GM21737 (cell line): Measurements from ENCODE around the gene DPP7.
"Not testable (repeated sequence)": the region's sequence is repeated elsewhere in the genome, so short reads cannot be mapped to it uniquely, and the experiment has no call there.

ENCODE experiments used
- ATAC-seq: cut with Tn5 transposase; IDR thresholded peaks from one replicate; pipeline ENCODE4 v1.9.1; 2021; ENCODE audit warnings: mild to moderate bottlenecking, moderate library complexity; ENCODE audit not compliant: unreplicated experiment

Gene DPP7

GRCh38 chr9:137130176-137130755 is 15.7 kb upstream of the DPP7 start:
- ATAC-seq, result no peak

GRCh38 chr9:137129456-137130175 is 15.1 kb upstream of the DPP7 start:
- ATAC-seq, result peak; percentile 86

GRCh38 chr9:137128862-137129455 is 14.4 kb upstream of the DPP7 start:
- ATAC-seq, result no peak

GRCh38 chr9:137128158-137128861 is 13.8 kb upstream of the DPP7 start:
- ATAC-seq, result no peak

DNA sequence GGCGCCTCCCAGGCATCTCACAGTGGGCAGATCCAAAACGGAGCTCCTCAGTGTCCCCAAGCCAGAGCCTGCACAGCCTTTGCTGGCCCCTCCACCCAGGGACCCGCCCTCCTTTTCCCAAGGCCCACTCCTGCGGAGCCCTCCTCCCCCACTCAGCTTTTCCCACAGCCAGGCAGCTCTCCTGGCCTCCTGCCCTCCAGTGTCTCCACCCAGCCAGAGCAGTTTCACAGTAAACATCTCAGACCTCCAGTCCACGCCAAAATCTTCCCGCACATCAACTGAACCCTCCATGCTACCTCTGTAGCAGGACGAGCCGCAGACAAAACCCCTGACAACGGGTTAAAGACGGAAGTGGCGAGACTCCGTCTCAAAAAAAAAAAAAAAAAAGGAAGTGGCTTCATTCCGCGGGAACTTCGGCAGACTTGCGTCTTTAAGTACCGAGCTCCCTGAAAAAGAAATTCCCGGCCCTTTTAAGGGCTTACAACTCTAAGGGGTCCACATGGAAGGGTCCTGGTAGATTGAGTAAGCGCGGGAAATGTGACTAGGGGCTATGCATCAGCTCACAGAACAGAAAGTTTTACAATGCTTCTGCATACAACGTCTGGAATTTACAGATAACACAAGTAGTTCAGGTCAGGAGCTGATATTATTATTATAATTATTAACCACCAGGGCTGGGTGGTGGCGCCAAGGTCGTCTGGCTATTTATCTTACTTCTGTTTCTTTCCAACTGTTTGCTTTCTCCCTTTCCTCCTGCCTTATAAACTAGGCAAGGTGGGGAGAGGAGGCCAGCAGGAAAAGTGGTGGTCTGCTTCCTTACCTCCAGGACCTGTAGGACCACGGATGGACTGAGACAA is 13.0 kb upstream of the DPP7 start:
- ATAC-seq, result no peak

DNA sequence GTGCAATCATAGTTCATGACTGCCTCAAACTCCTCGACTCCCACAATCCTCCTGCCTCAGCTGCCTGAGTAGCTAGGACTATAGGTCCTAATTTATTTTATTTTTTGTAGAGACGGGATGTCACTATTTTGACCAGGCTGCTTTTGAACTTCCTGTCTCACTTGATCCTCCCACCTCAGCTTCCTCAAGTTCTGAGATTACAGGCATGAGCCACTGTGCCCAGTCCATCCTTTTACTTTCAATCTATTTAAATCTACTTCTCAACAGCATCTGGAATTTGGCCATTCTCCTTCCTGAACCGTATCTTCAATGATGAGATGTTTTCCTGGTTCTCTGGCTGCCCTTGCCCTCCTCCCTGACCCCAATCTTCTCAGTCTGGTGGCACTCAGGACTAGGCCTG is 12.3 kb upstream of the DPP7 start:
- no peak for ATAC-seq

DNA sequence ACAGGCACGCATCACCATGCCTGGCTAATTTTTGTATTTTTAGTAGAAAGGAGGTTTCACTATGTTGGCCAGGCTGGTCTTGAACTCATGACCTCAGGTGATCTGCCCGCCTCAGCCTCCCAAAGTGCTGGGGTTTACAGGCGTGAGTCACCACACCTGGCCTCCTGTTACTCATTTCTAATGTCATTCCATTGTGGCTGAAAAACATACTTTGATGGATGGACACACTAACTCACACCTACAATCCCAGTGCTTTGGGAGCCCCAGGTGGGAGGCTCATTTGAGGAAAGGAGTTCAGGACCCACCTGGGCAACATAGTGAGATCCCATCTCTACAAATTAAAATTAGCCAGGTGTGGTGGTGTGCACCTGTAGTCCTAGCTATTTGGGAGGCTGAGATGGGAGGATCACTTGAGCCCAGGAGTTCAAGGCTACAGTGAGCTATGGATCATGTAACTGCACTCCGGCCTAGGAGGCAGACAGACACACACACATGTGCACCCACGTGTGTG is 9.5 kb upstream of the DPP7 start:
- not testable (repeated sequence) for ATAC-seq

DNA sequence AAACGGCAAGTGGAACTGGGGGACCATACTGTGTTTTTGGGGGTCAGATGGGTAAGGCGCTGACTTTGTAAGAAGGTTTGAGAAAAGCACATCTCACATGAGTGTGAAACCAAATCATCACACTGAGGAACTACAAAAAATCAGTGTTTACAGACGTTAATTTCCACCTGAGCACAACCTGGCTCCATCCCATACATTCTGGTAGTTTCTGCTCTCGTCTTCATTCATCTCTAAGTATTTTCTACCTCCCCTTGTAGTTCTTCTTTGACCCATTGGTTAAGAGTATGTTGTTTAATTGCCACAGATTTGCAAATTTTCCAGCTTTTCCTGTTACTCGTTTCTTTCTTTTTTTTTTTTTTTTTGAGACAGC is 8.9 kb upstream of the DPP7 start:
- no peak for ATAC-seq

DNA sequence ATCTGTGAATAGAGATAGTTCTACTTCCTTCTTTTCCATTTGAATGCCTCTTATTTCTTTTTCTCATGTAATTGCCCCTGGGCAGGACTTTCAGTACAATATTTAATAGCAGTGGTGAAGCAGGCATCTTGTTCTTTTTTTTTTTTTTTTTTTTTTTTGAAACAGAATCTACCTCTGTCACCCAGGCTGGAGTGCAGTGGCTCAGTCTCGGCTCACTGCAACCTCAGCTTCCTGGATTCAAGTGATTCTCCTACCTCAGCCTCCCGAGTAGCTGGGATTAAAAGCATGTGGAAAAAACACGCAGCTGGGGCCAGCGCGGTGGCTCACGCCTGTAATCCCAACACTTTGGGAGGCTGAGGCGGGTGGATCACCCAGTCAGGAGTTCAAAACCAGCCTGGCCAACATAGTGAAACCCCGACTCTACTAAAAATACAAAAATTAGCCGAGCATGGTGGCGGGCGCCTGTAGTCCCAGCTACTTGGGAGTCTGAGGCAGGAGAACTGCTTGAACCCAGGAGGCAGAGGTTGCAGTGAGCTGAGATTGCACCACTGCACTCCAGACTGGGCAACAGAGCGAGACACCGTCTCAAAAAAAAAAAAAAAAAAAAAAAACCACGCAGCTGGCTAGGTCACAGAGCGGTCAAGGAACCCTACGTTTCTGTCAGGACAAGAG is 8.4 kb upstream of the DPP7 start:
- not testable (repeated sequence) for ATAC-seq

- ATAC-seq, result not testable (repeated sequence)
Measured at GRCh38 chr9:137121927-137122795, 7.6 kb upstream of the DPP7 start.

- not testable (repeated sequence) for ATAC-seq
Measured at GRCh38 chr9:137118092-137118603, 3.6 kb upstream of the DPP7 start.

DNA sequence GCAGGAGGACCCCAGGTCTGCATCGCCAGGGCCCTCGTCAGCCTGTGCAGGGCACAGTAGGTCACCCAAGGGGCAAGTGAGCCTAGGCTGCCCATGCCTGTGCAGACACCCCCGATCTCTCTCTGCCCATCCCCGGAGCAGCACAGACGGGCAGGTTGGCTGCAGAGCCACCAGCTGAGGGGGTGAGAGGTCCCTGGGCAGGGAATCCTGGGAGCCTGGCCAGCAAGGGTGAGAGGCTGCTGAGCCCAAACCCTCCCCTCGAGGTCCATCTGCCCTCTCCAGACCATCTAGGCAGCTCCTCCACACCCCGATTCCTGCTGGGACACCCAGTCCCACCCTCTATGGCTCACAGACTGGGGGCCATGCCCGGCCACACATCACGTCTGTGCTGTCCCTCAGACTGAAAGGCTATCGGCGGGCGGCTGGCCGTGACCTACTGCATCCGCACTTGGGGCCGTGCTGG is 2.8 kb upstream of the DPP7 start:
- no peak for ATAC-seq

GRCh38 chr9:137116728-137117127 is 2.2 kb upstream of the DPP7 start:
- no peak for ATAC-seq

DNA sequence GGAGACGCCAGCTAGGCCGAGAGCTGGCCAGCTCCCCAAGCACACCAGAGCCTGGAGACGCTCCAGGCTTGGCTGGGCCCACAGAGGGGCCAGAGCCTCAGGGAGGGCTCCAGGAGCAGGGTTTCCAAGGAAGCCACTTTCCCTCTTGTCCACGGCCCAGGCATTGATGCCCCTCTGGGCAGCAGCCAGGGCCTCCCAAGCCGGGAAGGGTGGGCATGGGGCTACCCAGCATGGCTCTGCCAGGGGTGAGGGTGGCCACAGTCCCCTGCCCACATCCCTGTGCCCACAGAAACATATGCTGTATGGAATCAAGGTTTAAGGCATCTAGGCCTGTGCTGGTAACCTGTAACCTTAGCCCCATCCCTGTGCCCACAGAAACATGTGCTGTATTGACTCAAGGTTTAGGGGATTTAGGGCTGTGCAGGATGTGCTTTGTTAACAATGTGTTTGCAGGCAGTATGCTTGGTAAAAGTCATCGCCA is 1.5 kb upstream of the DPP7 start:
- ATAC-seq, result no peak

DNA sequence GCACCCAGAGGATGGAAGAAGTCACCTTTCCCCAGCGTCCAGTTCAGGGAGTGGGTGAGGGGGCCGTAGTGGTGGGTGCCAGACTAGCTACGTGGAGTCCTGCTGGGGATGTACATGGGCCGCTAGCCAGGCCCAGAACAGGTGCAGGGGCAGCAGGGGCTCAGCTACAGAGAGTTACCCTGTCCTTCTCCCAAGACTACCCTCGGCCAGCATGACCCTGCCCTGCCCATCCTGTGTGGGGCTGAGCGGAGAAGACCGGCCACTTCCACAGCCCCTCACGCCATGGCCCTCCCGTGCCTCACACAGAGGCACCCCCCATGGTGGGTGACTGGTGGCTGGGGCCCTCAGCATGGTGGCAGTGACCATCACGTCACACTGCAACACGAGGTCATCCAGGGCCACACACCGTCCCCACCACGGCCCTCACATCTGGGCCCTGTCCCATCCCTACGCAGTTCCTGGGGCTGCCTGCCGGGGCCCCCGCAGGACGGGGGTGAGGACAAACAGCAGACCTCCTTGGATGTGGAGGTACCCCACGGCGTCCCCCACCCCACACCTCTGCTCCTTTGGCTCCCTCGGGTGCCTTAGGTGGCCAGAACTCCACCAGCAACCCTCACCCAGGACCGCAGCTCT is 977 bp upstream of the DPP7 start:
- ATAC-seq, result no peak

DNA sequence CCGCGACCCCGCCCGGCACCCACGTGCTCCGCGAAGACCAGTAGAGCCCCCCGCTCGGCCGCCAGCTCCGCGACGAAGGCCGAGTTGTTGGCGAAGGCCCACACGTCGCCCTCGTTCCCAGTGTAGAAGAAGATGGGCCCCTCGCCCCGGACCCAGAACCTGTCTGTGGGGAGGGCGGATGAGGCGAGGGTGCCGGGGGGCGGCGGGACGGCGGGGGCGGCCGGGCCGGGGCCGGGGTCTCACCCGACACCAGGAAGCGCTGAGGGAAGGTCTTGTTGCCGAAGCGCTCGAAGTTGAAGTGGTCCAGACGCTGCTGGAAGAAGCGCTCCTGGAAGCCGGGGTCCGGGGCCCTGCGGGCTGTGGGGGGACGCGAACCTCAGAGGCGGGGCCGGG is 317 bp downstream of the DPP7 start:
- no peak for ATAC-seq

DNA sequence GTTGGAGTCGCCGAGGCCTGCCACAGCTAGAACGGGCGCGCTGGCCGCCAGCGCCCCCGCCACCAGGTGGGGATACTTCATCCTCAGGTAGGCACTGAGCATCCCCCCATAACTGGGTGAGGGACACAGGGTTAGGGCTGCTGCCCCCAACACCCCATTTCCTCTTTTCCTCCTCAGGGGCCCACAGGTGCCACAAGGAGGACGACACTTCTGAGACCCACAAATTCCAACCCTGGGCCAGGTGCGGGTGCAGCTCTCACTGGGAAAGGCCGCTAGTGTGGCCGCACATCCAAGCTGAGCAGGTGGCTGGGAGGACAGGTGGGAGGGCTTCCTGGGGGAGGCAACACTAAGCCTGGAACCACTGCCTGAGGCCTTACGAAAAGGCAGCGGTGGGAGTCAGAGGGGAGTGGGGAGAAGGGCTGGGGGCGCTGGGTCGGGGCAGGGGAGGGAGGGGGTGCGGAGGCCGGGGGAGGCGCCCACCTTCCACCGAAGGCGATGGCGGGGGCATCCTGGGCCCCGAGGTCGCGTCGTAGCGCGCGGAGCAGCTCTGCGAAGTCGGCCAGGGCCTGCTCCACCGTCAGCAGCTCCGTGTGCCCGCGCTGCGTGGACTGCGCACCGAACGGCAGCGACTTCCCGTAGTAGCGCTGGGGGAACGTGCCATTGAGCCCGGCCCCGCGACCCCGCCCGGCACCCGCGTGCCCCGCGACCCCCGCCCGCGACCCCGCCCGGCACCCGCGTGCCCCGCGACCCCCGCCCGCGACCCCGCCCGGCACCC is 961 bp downstream of the DPP7 start:
- ATAC-seq, result no peak
